Ascending aorta (tissue), 2 donors: ENCODE results near the gene SLC9C1. TPM values are rescaled to one million over a fixed set of nuclear protein-coding genes. Genes with fewer than 3 reads are reported as not detected.

Experiments used
- DNase-seq, 2 donors: peaks; one replicate each; pipeline ENCODE4 v3.0.0-alpha.2; 2019; ENCODE audit warnings: low spot score in 2 of 2
- H3K27ac ChIP-seq, 2 donors: fragments of 200-600 bp; sonication (generic); one replicate each; pipeline ENCODE4 v1.5.1; 2016 to 2017; ENCODE audit warnings: mild to moderate bottlenecking in 1 of 2
- H3K27me3 ChIP-seq: fragments of 200-600 bp; sonication (generic); one replicate; pipeline ENCODE4 v1.5.1; 2017
- H3K36me3 ChIP-seq, 2 donors: fragments of 200-600 bp; sonication (generic); one replicate each; pipeline ENCODE4 v1.5.1; 2016
- H3K4me1 ChIP-seq, 2 donors: fragments of 200-600 bp; sonication (generic); one replicate each; pipeline ENCODE4 v1.5.1; 2016 to 2017; ENCODE audit warnings: mild to moderate bottlenecking in 1 of 2
- H3K4me3 ChIP-seq, 2 donors: fragments of 200-600 bp; sonication (generic); one replicate each; pipeline ENCODE4 v1.5.1; 2016 to 2017; ENCODE audit warnings: mild to moderate bottlenecking in 1 of 2
- H3K9me3 ChIP-seq, 2 donors: fragments of 200-600 bp; sonication (generic); one replicate each; pipeline ENCODE4 v1.5.1; 2016
- CTCF ChIP-seq, 3 experiments: fragments of 200-600 bp in 2 of 3; fragments of 450-650 bp in 1 of 3; sonication (generic) in 2 of 3; IDR thresholded peaks; one replicate each; pipeline ENCODE4 v1.5.1; 2016 to 2019; ENCODE audit warnings: antibody characterized with exemption in 3 of 3, mild to moderate bottlenecking in 1 of 3, moderate library complexity in 1 of 3
- intact Hi-C: fragments of 100-400 bp; cut with DNase I; formaldehyde crosslinking; loops from one replicate; pipeline ENCODE4 v1.15.1; 2023
- total RNA-seq: library from RNA; depleted of rRNA; stranded (reverse); fragments of >200 nt; gene quantifications from one replicate; pipeline ENCODE4 v1.1.0, GENCODE V29; 2016

Gene SLC9C1
- total RNA-seq, 1 donor from 2014 or later: 0.32 TPM

GRCh38 chr3:112097378-112097777 is 196.6 kb downstream of the SLC9C1 start:
- no peaks in the 10 kb centered on the region for H3K36me3 ChIP-seq
- intact Hi-C loops: no loop called here
- H3K4me3 ChIP-seq: no peak overlapping the region
- H3K4me1 ChIP-seq: peaks cover 0 to 8% of the 10 kb centered on the region in 2 donors
- H3K9me3 ChIP-seq: no peaks in the 10 kb centered on the region
- peak overlapping the region in 1 of 2 donors; percentile 31 for H3K27ac ChIP-seq
- no peaks in the 10 kb centered on the region for H3K27me3 ChIP-seq
- no peak for TF ChIP-seq CTCF (IDR thresholded peaks at IDR 0.05)
- DNase-seq: peak in 1 of 2 donors; percentile 83

- no peak for TF ChIP-seq CTCF (IDR thresholded peaks at IDR 0.05)
- no peak overlapping the region for H3K27ac ChIP-seq
- DNase-seq: no peak
- peaks cover 0 to 8% of the 10 kb centered on the region in 2 donors for H3K4me1 ChIP-seq
- intact Hi-C loops: no loop called here
- H3K36me3 ChIP-seq: no peaks in the 10 kb centered on the region
- no peaks in the 10 kb centered on the region for H3K27me3 ChIP-seq
- no peak overlapping the region for H3K4me3 ChIP-seq
- H3K9me3 ChIP-seq: no peaks in the 10 kb centered on the region
These were observed 197.8 kb downstream of the SLC9C1 start for GRCh38 chr3:112096176-112096575.

GRCh38 chr3:112095731-112096130 is 198.3 kb downstream of the SLC9C1 start:
- TF ChIP-seq CTCF (IDR thresholded peaks at IDR 0.05): no peak
- Histone ChIP-seq H3K9me3 (no peaks in the 10 kb centered on the region), H3K4me3 (no peak overlapping the region), H3K27me3 (no peaks in the 10 kb centered on the region), H3K27ac (no peak overlapping the region), H3K36me3 (no peaks in the 10 kb centered on the region), H3K4me1 (peaks cover 0 to 8% of the 10 kb centered on the region in 2 donors)
- DNase-seq: no peak
- intact Hi-C loops: no loop called here

GRCh38 chr3:112093180-112093522 is 200.9 kb downstream of the SLC9C1 start:
- TF ChIP-seq CTCF (IDR thresholded peaks at IDR 0.05): no peak
- Histone ChIP-seq H3K27ac (peak overlapping the region in 1 of 2 donors; percentile 23), H3K9me3 (no peaks in the 10 kb centered on the region), H3K27me3 (no peaks in the 10 kb centered on the region), H3K4me1 (peaks cover 0 to 11% of the 10 kb centered on the region in 2 donors), H3K36me3 (no peaks in the 10 kb centered on the region), H3K4me3 (peak overlapping the region in 1 of 2 donors; percentile 21)
- DNase-seq: no peak
- intact Hi-C loops: no loop called here

GRCh38 chr3:112092496-112093179 is 201.4 kb downstream of the SLC9C1 start:
- H3K4me1 ChIP-seq: peaks cover 0 to 11% of the 10 kb centered on the region in 2 donors

More at GRCh38 chr3:112092496-112093179, 201.4 kb downstream of the SLC9C1 start:
- Histone ChIP-seq H3K27me3 (no peaks in the 10 kb centered on the region), H3K36me3 (no peaks in the 10 kb centered on the region), H3K4me3 (peak overlapping the region in 1 of 2 donors; percentile 21), H3K9me3 (no peaks in the 10 kb centered on the region), H3K27ac (peak overlapping the region in 1 of 2 donors; percentile 23)
- intact Hi-C loops: no loop called here
- no peak for TF ChIP-seq CTCF (IDR thresholded peaks at IDR 0.05)
- no peak for DNase-seq
